CD14-positive monocyte (primary cell): ENCODE data around the gene NEURL1B. TPM values are rescaled to one million over a fixed set of nuclear protein-coding genes. Genes with fewer than 3 reads are reported as not detected.
A peak's percentile ranks its signal among the peaks of the same experiment; 100 is the strongest.

ENCODE experiments used
- DNase-seq, 3 donors: peaks; one replicate each; pipeline ENCODE4 v3.0.0-alpha.2; 2011 to 2022
- H2AFZ ChIP-seq: 2 replicates; pipeline ENCODE4 v1.6.0; 2012; ENCODE audit warnings: mild to moderate bottlenecking, low read depth, low read length, inconsistent platforms; ENCODE audit not compliant: insufficient read depth, poor library complexity, severe bottlenecking
- H3K27ac ChIP-seq, 2 donors: 1 replicate in 1 of 2; 2 replicates in 1 of 2; pipeline ENCODE4 v1.5.1; 2012 to 2013; ENCODE audit warnings: low read length in 2 of 2, control low read depth in 1 of 2, inconsistent platforms in 1 of 2, low read depth in 1 of 2, mild to moderate bottlenecking in 1 of 2
- H3K27me3 ChIP-seq, 2 donors: one replicate each; pipeline versions ENCODE4 v1.6.0 to v1.6.1; 2011 to 2013; ENCODE audit warnings: low read length in 2 of 2; ENCODE audit not compliant: control insufficient read depth in 2 of 2, insufficient read depth in 2 of 2
- H3K36me3 ChIP-seq, 2 donors: replicated peaks in 1 of 2; 1 replicate in 1 of 2; 2 replicates in 1 of 2; pipeline versions ENCODE4 v1.5.1 to v1.6.1; 2012 to 2013; ENCODE audit warnings: low read length in 2 of 2, control low read depth in 1 of 2, inconsistent platforms in 1 of 2, mild to moderate bottlenecking in 1 of 2; ENCODE audit not compliant: insufficient read depth in 2 of 2, control insufficient read depth in 1 of 2
- H3K4me1 ChIP-seq, 2 donors: 1 replicate in 1 of 2; 2 replicates in 1 of 2; pipeline versions ENCODE4 v1.5.1 to v1.6.1; 2012 to 2013; ENCODE audit warnings: low read length in 2 of 2, control low read depth in 1 of 2, inconsistent platforms in 1 of 2, mild to moderate bottlenecking in 1 of 2, moderate library complexity in 1 of 2; ENCODE audit not compliant: insufficient read depth in 2 of 2, control insufficient read depth in 1 of 2
- H3K4me2 ChIP-seq: replicated peaks from 2 replicates; pipeline ENCODE3; 2012; ENCODE audit warnings: low read length, moderate library complexity, mild to moderate bottlenecking; ENCODE audit not compliant: poor library complexity, severe bottlenecking; ENCODE audit errors: extremely low read depth
- H3K4me3 ChIP-seq, 3 experiments: fragments of 200-600 bp in 1 of 3; sonication (generic) in 1 of 3; replicated peaks in 1 of 3; 1 replicate in 2 of 3; 2 replicates in 1 of 3; pipeline ENCODE4 v1.5.1; 2011 to 2013; ENCODE audit warnings: low read length in 3 of 3, mild to moderate bottlenecking in 3 of 3, control low read depth in 2 of 3, low read depth in 2 of 3, inconsistent platforms in 1 of 3, moderate library complexity in 1 of 3
- H3K79me2 ChIP-seq: 2 replicates; pipeline ENCODE4 v1.6.0; 2012; ENCODE audit warnings: mild to moderate bottlenecking, control low read depth, inconsistent platforms, low read length, moderate library complexity; ENCODE audit not compliant: insufficient read depth
- H3K9ac ChIP-seq: 2 replicates; pipeline ENCODE4 v1.6.0; 2017; ENCODE audit warnings: low read length, mild to moderate bottlenecking; ENCODE audit not compliant: insufficient read depth, poor library complexity, severe bottlenecking
- H3K9me3 ChIP-seq, 2 donors: replicated peaks in 1 of 2; 1 replicate in 1 of 2; 2 replicates in 1 of 2; pipeline versions ENCODE4 v1.5.1 to v1.6.1; 2012 to 2013; ENCODE audit warnings: low read length in 2 of 2, control low read depth in 1 of 2; ENCODE audit not compliant: control insufficient read depth in 1 of 2, insufficient read depth in 1 of 2
- H4K20me1 ChIP-seq: 2 replicates; pipeline ENCODE4 v1.6.0; 2012; ENCODE audit warnings: mild to moderate bottlenecking, low read length, control low read depth, moderate library complexity; ENCODE audit not compliant: insufficient read depth
- H3K27ac Mint-ChIP-seq, 7 donors: one replicate each; pipeline ENCODE4 v1.8.0; 2020; ENCODE audit warnings: mild to moderate bottlenecking in 7 of 7, mixed read lengths in 7 of 7, moderate library complexity in 6 of 7, inconsistent platforms in 2 of 7
- H3K27me3 Mint-ChIP-seq, 3 donors: one replicate each; pipeline ENCODE4 v1.8.0; 2021 to 2022; ENCODE audit warnings: low read depth in 3 of 3, mild to moderate bottlenecking in 3 of 3, mixed read lengths in 3 of 3, moderate library complexity in 3 of 3, inconsistent platforms in 1 of 3
- H3K36me3 Mint-ChIP-seq, 2 donors: one replicate each; pipeline ENCODE4 v1.8.0; 2020; ENCODE audit warnings: mixed read lengths in 2 of 2, inconsistent platforms in 1 of 2, mild to moderate bottlenecking in 1 of 2
- H3K4me1 Mint-ChIP-seq: one replicate; pipeline ENCODE4 v1.8.0; 2020; ENCODE audit warnings: mild to moderate bottlenecking, mixed read lengths
- H3K4me3 Mint-ChIP-seq, 2 donors: one replicate each; pipeline ENCODE4 v1.8.0; 2020; ENCODE audit warnings: mild to moderate bottlenecking in 2 of 2, mixed read lengths in 2 of 2, moderate library complexity in 1 of 2
- H3K9me3 Mint-ChIP-seq, 7 donors: one replicate each; pipeline ENCODE4 v1.8.0; 2020 to 2022; ENCODE audit warnings: mixed read lengths in 7 of 7, mild to moderate bottlenecking in 6 of 7, moderate library complexity in 6 of 7, inconsistent platforms in 2 of 7
- WGBS: methylation state at CpG from one replicate; pipeline ENCODE4 v1.1.5; 2013; ENCODE audit warnings: missing lambda C conversion rate; ENCODE audit not compliant: insufficient coverage; 5-methylcytosine and 5-hydroxymethylcytosine counted together
- intact Hi-C, 2 donors: fragments of 100-400 bp; cut with micrococcal nuclease; formaldehyde crosslinking; loops; one replicate each; pipeline versions ENCODE4 v1.15.0 to v1.15.1; 2023
- polyA plus RNA-seq, 3 donors: library from polyadenylated mRNA; depleted of rRNA in 1 of 3; unstranded in 2 of 3; stranded (reverse) in 1 of 3; fragments of 300-500 nt in 2 of 3; fragments of >200 nt in 1 of 3; fragmentation: Illumina TruSeq in 2 of 3; gene quantifications; 1 replicate in 2 of 3; 2 replicates in 1 of 3; pipeline ENCODE4 v1.2.3, GENCODE V29; 2012 to 2021
- TF ChIP-seq, protein P1 (sequence below): fragments of 200-600 bp; IDR thresholded peaks from one replicate; pipeline ENCODE4 v1.8.0; 2022; ENCODE audit warnings: antibody characterized with exemption, mild to moderate bottlenecking

The NEURL1B gene
- polyA plus RNA-seq, 3 donors: 0.01 TPM; not detected in 2

DNA sequence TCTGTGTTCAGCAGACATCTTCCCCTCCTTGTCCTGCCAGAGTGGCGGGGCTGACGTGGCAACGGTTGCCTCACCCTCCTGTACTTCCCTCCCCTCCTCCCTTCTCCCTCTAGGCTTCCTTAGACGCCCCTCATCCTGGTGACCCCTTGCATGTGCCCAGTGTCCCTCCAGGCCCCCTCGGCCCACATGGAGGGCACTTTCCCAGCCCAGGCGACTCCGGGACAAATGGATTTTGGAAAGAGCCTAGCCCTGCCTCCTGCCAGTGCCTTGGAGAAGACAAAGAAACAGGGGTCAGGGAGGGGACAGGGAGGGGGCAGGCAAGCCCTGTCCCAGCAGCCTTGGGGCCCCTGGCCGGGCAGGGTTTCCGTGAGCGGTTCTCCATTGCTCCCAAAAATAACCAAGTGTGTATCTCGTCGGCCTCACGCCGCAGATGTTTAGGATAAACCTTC lies 38.3 kb upstream of the NEURL1B start:
- H3K9ac ChIP-seq: no peak overlapping the region
- H3K27me3 ChIP-seq: no peaks in the 10 kb centered on the region
- no peak overlapping the region for H2AFZ ChIP-seq
- Mint-ChIP-seq H3K4me1 (no peaks in the 10 kb centered on the region), H3K27ac (no peak overlapping the region), H3K4me3 (no peak overlapping the region), H3K27me3 (peaks cover 0 to 10% (median 6%) of the 10 kb centered on the region in 3 donors), H3K36me3 (no peaks in the 10 kb centered on the region), H3K9me3 (peaks cover 0 to 12% (median 7%) of the 10 kb centered on the region in 7 donors)
- H3K4me1 ChIP-seq: no peaks in the 10 kb centered on the region
- 69% methylated on average over 12 of the region's 14 CpGs for WGBS
- no peaks in the 10 kb centered on the region for H3K36me3 ChIP-seq
- no peak overlapping the region for H3K4me2 ChIP-seq
- TF ChIP-seq, protein P1, sequence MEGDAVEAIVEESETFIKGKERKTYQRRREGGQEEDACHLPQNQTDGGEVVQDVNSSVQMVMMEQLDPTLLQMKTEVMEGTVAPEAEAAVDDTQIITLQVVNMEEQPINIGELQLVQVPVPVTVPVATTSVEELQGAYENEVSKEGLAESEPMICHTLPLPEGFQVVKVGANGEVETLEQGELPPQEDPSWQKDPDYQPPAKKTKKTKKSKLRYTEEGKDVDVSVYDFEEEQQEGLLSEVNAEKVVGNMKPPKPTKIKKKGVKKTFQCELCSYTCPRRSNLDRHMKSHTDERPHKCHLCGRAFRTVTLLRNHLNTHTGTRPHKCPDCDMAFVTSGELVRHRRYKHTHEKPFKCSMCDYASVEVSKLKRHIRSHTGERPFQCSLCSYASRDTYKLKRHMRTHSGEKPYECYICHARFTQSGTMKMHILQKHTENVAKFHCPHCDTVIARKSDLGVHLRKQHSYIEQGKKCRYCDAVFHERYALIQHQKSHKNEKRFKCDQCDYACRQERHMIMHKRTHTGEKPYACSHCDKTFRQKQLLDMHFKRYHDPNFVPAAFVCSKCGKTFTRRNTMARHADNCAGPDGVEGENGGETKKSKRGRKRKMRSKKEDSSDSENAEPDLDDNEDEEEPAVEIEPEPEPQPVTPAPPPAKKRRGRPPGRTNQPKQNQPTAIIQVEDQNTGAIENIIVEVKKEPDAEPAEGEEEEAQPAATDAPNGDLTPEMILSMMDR: no peak
- H3K4me3 ChIP-seq: no peak overlapping the region
- peaks cover 0 to 7% of the 10 kb centered on the region in 2 donors for H3K9me3 ChIP-seq
- no peaks in the 10 kb centered on the region for H4K20me1 ChIP-seq
- intact Hi-C loops: no loop called here
- DNase-seq: no peak
- H3K79me2 ChIP-seq: no peaks in the 10 kb centered on the region
- no peak overlapping the region for H3K27ac ChIP-seq

DNA sequence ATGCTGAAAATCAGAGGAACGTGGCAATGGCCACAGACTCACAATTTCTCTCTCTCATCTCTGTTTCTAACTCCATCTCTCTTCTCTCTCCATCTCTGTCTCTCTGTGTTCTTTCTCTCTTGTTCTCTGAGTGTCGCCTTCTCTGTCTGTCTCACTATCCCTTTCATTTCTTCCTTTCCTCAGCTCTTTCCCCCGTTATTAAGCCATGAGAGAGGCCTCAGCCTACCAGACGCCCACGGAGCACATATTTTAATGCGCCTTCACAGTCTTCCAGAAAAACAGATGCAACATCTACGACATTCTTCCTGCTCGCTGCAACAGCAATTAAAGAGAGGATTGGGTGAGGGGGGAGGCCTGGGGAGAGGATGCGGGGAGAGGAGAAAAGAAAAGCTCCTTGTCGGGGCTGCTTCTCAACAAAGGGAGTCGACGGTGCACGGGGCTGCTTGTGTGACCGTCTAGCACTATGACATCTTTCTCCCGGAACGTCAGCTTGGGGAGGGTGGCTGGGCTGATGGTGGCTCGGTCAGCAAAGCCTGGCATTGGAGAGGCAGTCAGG lies 37.7 kb upstream of the NEURL1B start:
- no peaks in the 10 kb centered on the region for H3K36me3 Mint-ChIP-seq
- intact Hi-C loops: no loop called here
- no peak for DNase-seq

More for the DNA sequence above, 37.7 kb upstream of the NEURL1B start:
- Histone ChIP-seq H3K9me3 (peaks cover 0 to 7% of the 10 kb centered on the region in 2 donors), H3K27ac (no peak overlapping the region), H3K79me2 (no peaks in the 10 kb centered on the region), H3K27me3 (no peaks in the 10 kb centered on the region), H3K9ac (no peak overlapping the region), H3K4me2 (no peak overlapping the region), H2AFZ (no peak overlapping the region), H3K4me3 (no peak overlapping the region), H3K36me3 (no peaks in the 10 kb centered on the region), H4K20me1 (no peaks in the 10 kb centered on the region), H3K4me1 (no peaks in the 10 kb centered on the region)
- Mint-ChIP-seq H3K4me3 (no peak overlapping the region), H3K27ac (peak overlapping the region in 1 of 7 donors; percentile 7), H3K27me3 (peaks cover 0 to 8% (median 6%) of the 10 kb centered on the region in 3 donors), H3K9me3 (peaks cover 0 to 12% (median 7%) of the 10 kb centered on the region in 7 donors), H3K4me1 (no peaks in the 10 kb centered on the region)
- WGBS: 88% methylated on average over 17 of the region's 17 CpGs
- TF ChIP-seq, protein P1: no peak
